ENCODE data around the gene GALM. TPM values are rescaled to one million over a fixed set of nuclear protein-coding genes. Genes with fewer than 3 reads are reported as not detected.

GALM gene
- total and polyA plus RNA-seq, 2 donors (not counting 3 experiments of a cell fraction or from before 2014, with no cell fraction given): 4.8 to 6.1 TPM

DNA sequence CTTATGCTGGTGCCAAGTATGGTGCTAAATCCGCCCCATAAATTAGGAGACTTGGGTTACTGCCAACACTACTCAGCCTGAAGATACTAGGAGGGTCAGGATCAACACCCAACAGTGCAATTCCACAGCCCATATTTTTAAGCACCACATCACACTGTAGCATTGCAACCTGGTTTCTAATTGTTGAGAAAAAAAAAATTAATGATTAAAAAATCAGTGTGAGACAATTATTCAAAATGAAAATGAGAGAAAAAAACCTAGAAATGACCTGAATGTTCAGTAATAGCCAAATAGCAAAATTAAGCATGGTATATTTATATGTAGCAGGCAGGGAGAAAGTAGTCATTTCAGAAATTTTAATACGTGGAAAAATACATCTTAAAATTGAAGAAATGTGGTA, 33.9 kb upstream of the GALM start:
- Histone ChIP-seq H3K9me1 (replicated peaks; ENCODE audit: control insufficient read depth, extremely low read depth, insufficient read depth, low read length) (no peaks in the 10 kb centered on the region), H3K27ac (ENCODE audit: insufficient read depth, low read depth, low read length) (no peak overlapping the region), H3K36me3 (ENCODE audit: control insufficient read depth in 2 of 2, extremely low read depth in 1 of 2, insufficient read depth in 2 of 2, low read length in 2 of 2) (no peaks in the 10 kb centered on the region), H3K9me3 (replicated peaks; ENCODE audit: control insufficient read depth, insufficient read depth, low read length) (no peaks in the 10 kb centered on the region), H3K4me3 (replicated peaks in 1 of 3; ENCODE audit: insufficient read depth in 1 of 3, low read depth in 1 of 3, low read length in 3 of 3) (no peak overlapping the region), H3K27me3 (ENCODE audit: control insufficient read depth in 2 of 2, insufficient read depth in 2 of 2, low read length in 2 of 2) (peaks cover 0 to 3% of the 10 kb centered on the region in 2 experiments), H3K79me2 (ENCODE audit: control insufficient read depth, insufficient read depth, low read length) (no peaks in the 10 kb centered on the region), H4K20me1 (replicated peaks; ENCODE audit: control insufficient read depth, extremely low read depth, insufficient read depth, low read length) (no peaks in the 10 kb centered on the region), H3K4me2 (ENCODE audit: insufficient read depth, low read length) (no peak overlapping the region), H2AFZ (ENCODE audit: low read depth, low read length) (no peak overlapping the region), H3K4me1 (ENCODE audit: control insufficient read depth, extremely low read depth, insufficient read depth, low read length) (no peaks in the 10 kb centered on the region), H3K9ac (replicated peaks; ENCODE audit: extremely low read depth, insufficient read depth, low read length) (no peak overlapping the region)
- dilution Hi-C loops (cut with MboI; ENCODE audit: extremely low pct_ligation_motif_present, low sequenced_read_pairs): no loop called here
- POLR2A ChIA-PET: no interaction called here
- BruUV-seq (replicated peaks): no TSS peak
- no peak for TF ChIP-seq JUN (IDR thresholded peaks at IDR 0.05; ENCODE audit: borderline replicate concordance, insufficient read depth, insufficient read length, low read depth)
- no peak for FAIRE-seq
- DNase-seq (ENCODE audit: low read depth, low spot score): no peak
- intact Hi-C loops (cut with micrococcal nuclease): no loop called here
- CTCF ChIA-PET: no interaction called here

DNA sequence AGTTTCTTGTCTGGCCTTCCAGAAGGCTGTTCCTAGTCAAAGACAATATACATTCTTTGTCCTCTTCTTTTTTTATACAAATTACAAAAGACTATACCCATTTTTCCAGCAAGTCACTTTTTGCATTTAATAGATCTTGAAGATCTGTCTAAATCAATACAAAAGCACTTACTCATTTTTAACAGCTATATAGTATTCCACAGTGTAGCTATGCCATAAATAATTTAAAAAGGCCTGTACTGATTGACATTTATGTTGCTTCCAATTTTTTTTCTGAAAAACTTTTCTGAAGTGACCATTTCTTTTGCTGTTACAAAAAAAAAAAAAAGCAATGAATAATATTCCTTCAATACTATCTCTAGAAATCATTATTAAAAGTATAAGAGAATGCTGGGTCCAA, 32.9 kb upstream of the GALM start:
- Histone ChIP-seq H3K27ac (ENCODE audit: insufficient read depth, low read depth, low read length) (no peak overlapping the region), H3K9ac (replicated peaks; ENCODE audit: extremely low read depth, insufficient read depth, low read length) (no peak overlapping the region), H3K4me2 (ENCODE audit: insufficient read depth, low read length) (no peak overlapping the region), H2AFZ (ENCODE audit: low read depth, low read length) (no peak overlapping the region), H3K9me1 (replicated peaks; ENCODE audit: control insufficient read depth, extremely low read depth, insufficient read depth, low read length) (no peaks in the 10 kb centered on the region), H3K4me3 (replicated peaks in 1 of 3; ENCODE audit: insufficient read depth in 1 of 3, low read depth in 1 of 3, low read length in 3 of 3) (no peak overlapping the region), H4K20me1 (replicated peaks; ENCODE audit: control insufficient read depth, extremely low read depth, insufficient read depth, low read length) (no peaks in the 10 kb centered on the region), H3K4me1 (ENCODE audit: control insufficient read depth, extremely low read depth, insufficient read depth, low read length) (no peaks in the 10 kb centered on the region), H3K9me3 (replicated peaks; ENCODE audit: control insufficient read depth, insufficient read depth, low read length) (no peaks in the 10 kb centered on the region), H3K79me2 (ENCODE audit: control insufficient read depth, insufficient read depth, low read length) (no peaks in the 10 kb centered on the region), H3K36me3 (ENCODE audit: control insufficient read depth in 2 of 2, extremely low read depth in 1 of 2, insufficient read depth in 2 of 2, low read length in 2 of 2) (no peaks in the 10 kb centered on the region), H3K27me3 (ENCODE audit: control insufficient read depth in 2 of 2, insufficient read depth in 2 of 2, low read length in 2 of 2) (no peaks in the 10 kb centered on the region)
- intact Hi-C loops (cut with micrococcal nuclease): no loop called here
- CTCF ChIA-PET: no interaction called here
- FAIRE-seq (no peak), DNase-seq (ENCODE audit: low read depth, low spot score) (no peak)
- TF ChIP-seq, protein P1, sequence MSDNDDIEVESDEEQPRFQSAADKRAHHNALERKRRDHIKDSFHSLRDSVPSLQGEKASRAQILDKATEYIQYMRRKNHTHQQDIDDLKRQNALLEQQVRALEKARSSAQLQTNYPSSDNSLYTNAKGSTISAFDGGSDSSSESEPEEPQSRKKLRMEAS (IDR thresholded peaks at IDR 0.05; ENCODE audit: insufficient read depth, insufficient read length): no peak
- TF ChIP-seq, protein P2, sequence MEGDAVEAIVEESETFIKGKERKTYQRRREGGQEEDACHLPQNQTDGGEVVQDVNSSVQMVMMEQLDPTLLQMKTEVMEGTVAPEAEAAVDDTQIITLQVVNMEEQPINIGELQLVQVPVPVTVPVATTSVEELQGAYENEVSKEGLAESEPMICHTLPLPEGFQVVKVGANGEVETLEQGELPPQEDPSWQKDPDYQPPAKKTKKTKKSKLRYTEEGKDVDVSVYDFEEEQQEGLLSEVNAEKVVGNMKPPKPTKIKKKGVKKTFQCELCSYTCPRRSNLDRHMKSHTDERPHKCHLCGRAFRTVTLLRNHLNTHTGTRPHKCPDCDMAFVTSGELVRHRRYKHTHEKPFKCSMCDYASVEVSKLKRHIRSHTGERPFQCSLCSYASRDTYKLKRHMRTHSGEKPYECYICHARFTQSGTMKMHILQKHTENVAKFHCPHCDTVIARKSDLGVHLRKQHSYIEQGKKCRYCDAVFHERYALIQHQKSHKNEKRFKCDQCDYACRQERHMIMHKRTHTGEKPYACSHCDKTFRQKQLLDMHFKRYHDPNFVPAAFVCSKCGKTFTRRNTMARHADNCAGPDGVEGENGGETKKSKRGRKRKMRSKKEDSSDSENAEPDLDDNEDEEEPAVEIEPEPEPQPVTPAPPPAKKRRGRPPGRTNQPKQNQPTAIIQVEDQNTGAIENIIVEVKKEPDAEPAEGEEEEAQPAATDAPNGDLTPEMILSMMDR (IDR thresholded peaks at IDR 0.05; ENCODE audit: extremely low read depth in 1 of 2, insufficient read depth in 1 of 2, low read depth in 1 of 2, low read length in 2 of 2): no peak
- TF ChIP-seq JUN (IDR thresholded peaks at IDR 0.05; ENCODE audit: borderline replicate concordance, insufficient read depth, insufficient read length, low read depth) (no peak), EZH2 (IDR thresholded peaks at IDR 0.05; ENCODE audit: borderline replicate concordance, low read depth, low read length, severe bottlenecking) (no peak), FOS (IDR thresholded peaks at IDR 0.05; ENCODE audit: borderline replicate concordance, insufficient read depth, low read length) (no peak), POLR2AphosphoS5 (IDR thresholded peaks at IDR 0.05; ENCODE audit: insufficient read depth, low read depth, low read length) (no peak), GATA2 (IDR thresholded peaks at IDR 0.05; ENCODE audit: insufficient read depth, insufficient read length, low read depth, low read length) (no peak), MYC (IDR thresholded peaks at IDR 0.05; ENCODE audit: low read depth, low read length) (no peak), POLR2A (IDR thresholded peaks at IDR 0.05; ENCODE audit: low read depth, low read length) (no peak)
- no TSS peak for BruUV-seq (replicated peaks)
- dilution Hi-C loops (cut with MboI; ENCODE audit: extremely low pct_ligation_motif_present, low sequenced_read_pairs): no loop called here
- POLR2A ChIA-PET: no interaction called here

Measured in endothelial cell of umbilical vein (primary cell).